Keratinocyte (primary cell): ENCODE results near the gene RTKN2. TPM values are rescaled to one million over a fixed set of nuclear protein-coding genes. Genes with fewer than 3 reads are reported as not detected.

ENCODE experiments used
- DNase-seq: peaks from one replicate; pipeline ENCODE4 v3.0.0-alpha.2; 2011; ENCODE audit warnings: low read depth, missing footprints, low spot score
- FAIRE-seq: peaks from 2 replicates; lab custom pipeline; 2011; peaks lifted over from hg19 to GRCh38; lab: Jason Lieb, UNC
- H2AFZ ChIP-seq: 2 replicates; pipeline ENCODE4 v1.6.0; 2012; ENCODE audit warnings: low read length, control low read depth, inconsistent platforms; ENCODE audit not compliant: control insufficient read depth
- H3K27ac ChIP-seq: 2 replicates; pipeline ENCODE4 v1.5.1; 2011; ENCODE audit warnings: low read length; ENCODE audit not compliant: control insufficient read depth, insufficient read depth
- H3K27me3 ChIP-seq: 3 replicates; pipeline ENCODE4 v1.6.0; 2011; ENCODE audit warnings: low read length; ENCODE audit not compliant: control insufficient read depth, insufficient read depth; ENCODE audit errors: extremely low read depth
- H3K36me3 ChIP-seq, 2 experiments: 2 replicates in 1 of 2; 3 replicates in 1 of 2; pipeline ENCODE4 v1.5.1; 2011; ENCODE audit warnings: low read length in 2 of 2, mild to moderate bottlenecking in 1 of 2; ENCODE audit not compliant: control insufficient read depth in 2 of 2, insufficient read depth in 2 of 2; ENCODE audit errors: extremely low read depth in 1 of 2
- H3K4me1 ChIP-seq: 3 replicates; pipeline ENCODE4 v1.5.1; 2011; ENCODE audit warnings: low read length; ENCODE audit not compliant: control insufficient read depth, insufficient read depth; ENCODE audit errors: extremely low read depth
- H3K4me2 ChIP-seq: 3 replicates; pipeline ENCODE4 v1.6.0; 2011; ENCODE audit warnings: low read depth, low read length; ENCODE audit not compliant: control insufficient read depth, insufficient read depth; ENCODE audit errors: extremely low read depth
- H3K4me3 ChIP-seq, 3 experiments: fragments of 200-600 bp in 1 of 3; sonication (generic) in 1 of 3; 2 replicates in 2 of 3; 3 replicates in 1 of 3; pipeline ENCODE4 v1.5.1; 2011 to 2016; ENCODE audit warnings: low read length in 3 of 3, mild to moderate bottlenecking in 3 of 3, control low read depth in 2 of 3, inconsistent platforms in 1 of 3, low read depth in 1 of 3, mixed read lengths in 1 of 3, mixed run types in 1 of 3, moderate library complexity in 1 of 3; ENCODE audit not compliant: control insufficient read depth in 2 of 3, insufficient read depth in 2 of 3; ENCODE audit errors: extremely low read depth in 1 of 3
- H3K79me2 ChIP-seq: 2 replicates; pipeline ENCODE4 v1.6.0; 2012; ENCODE audit warnings: low read length; ENCODE audit not compliant: control insufficient read depth, insufficient read depth
- H3K9ac ChIP-seq: 3 replicates; pipeline ENCODE4 v1.6.0; 2011; ENCODE audit warnings: low read length; ENCODE audit not compliant: control insufficient read depth, insufficient read depth; ENCODE audit errors: extremely low read depth
- H3K9me1 ChIP-seq: 3 replicates; pipeline ENCODE4 v1.6.0; 2011; ENCODE audit warnings: low read length; ENCODE audit not compliant: control insufficient read depth, insufficient read depth; ENCODE audit errors: extremely low read depth
- H3K9me3 ChIP-seq: 2 replicates; pipeline ENCODE4 v1.5.1; 2012; ENCODE audit warnings: low read depth, low read length; ENCODE audit not compliant: control insufficient read depth
- H4K20me1 ChIP-seq: 3 replicates; pipeline ENCODE4 v1.6.0; 2011; ENCODE audit warnings: low read length; ENCODE audit not compliant: control insufficient read depth, insufficient read depth; ENCODE audit errors: extremely low read depth
- CTCF ChIP-seq, 3 experiments: IDR thresholded peaks in 1 of 3; conservative IDR thresholded peaks in 1 of 3; optimal IDR thresholded peaks in 1 of 3; 2 replicates in 2 of 3; 3 replicates in 1 of 3; pipeline versions ENCODE3 to v1.5.1; 2011; ENCODE audit warnings: low read length in 3 of 3, mild to moderate bottlenecking in 3 of 3, moderate library complexity in 2 of 3, control low read depth in 1 of 3, inconsistent platforms in 1 of 3; ENCODE audit not compliant: insufficient read depth in 2 of 3; ENCODE audit errors: extremely low read depth in 1 of 3
- EZH2 ChIP-seq: IDR thresholded peaks from one replicate; pipeline ENCODE4 v1.6.1; 2012; ENCODE audit warnings: inconsistent platforms, mild to moderate bottlenecking, low read length, moderate library complexity
- dilution Hi-C: fragments of 300-500 bp; cut with MboI; formaldehyde crosslinking; loops from one replicate; pipeline ENCODE4 v1.7.0; 2020; ENCODE audit warnings: low sequenced_read_pairs; ENCODE audit not compliant: extremely low pct_ligation_motif_present
- polyA plus RNA-seq, 5 experiments: library from polyadenylated mRNA; depleted of rRNA in 3 of 5; stranded (reverse) in 3 of 5; stranded (forward) in 1 of 5; unstranded in 1 of 5; fragments of >200 nt; gene quantifications; 1 replicate in 1 of 5; 2 replicates in 3 of 5; 3 replicates in 1 of 5; pipeline versions ENCODE4 v1.2.1 to v1.2.3, GENCODE V29; 2011 to 2012; ENCODE audit warnings: missing spikeins in 2 of 5, low read depth in 1 of 5, low replicate concordance in 1 of 5

Gene RTKN2
- polyA plus RNA-seq, 1 donor (not counting 4 experiments of a cell fraction or from before 2014, with no cell fraction given) = 3.2 TPM

- TF ChIP-seq CTCF (optimal IDR thresholded peaks at IDR 0.05 in 1 of 3, IDR thresholded peaks at IDR 0.05 in 1 of 3, conservative IDR thresholded peaks at IDR 0.05 in 1 of 3; ENCODE audit: extremely low read depth in 1 of 3, insufficient read depth in 2 of 3, low read length in 3 of 3) = no peak
- no peak for TF ChIP-seq EZH2
- no peak overlapping the region for H2AFZ ChIP-seq
- H4K20me1 ChIP-seq = no peaks in the 10 kb centered on the region
- H3K36me3 ChIP-seq = no peaks in the 10 kb centered on the region
- H3K9ac ChIP-seq = no peak overlapping the region
- FAIRE-seq (no peak), DNase-seq (no peak)
- dilution Hi-C loops = no loop called here
- no peak overlapping the region for H3K4me3 ChIP-seq
- H3K9me1 ChIP-seq = no peaks in the 10 kb centered on the region
- H3K4me1 ChIP-seq = no peaks in the 10 kb centered on the region
- H3K4me2 ChIP-seq = no peak overlapping the region
- H3K27me3 ChIP-seq = no peaks in the 10 kb centered on the region
- no peak overlapping the region for H3K27ac ChIP-seq
- H3K79me2 ChIP-seq = no peaks in the 10 kb centered on the region
- H3K9me3 ChIP-seq = no peaks in the 10 kb centered on the region
Observed at GRCh38 chr10:62194924-62195674, 73.5 kb downstream of the RTKN2 start.

- no peak for TF ChIP-seq EZH2
- TF ChIP-seq CTCF (optimal IDR thresholded peaks at IDR 0.05 in 1 of 3, IDR thresholded peaks at IDR 0.05 in 1 of 3, conservative IDR thresholded peaks at IDR 0.05 in 1 of 3; ENCODE audit: extremely low read depth in 1 of 3, insufficient read depth in 2 of 3, low read length in 3 of 3) = no peak
- DNase-seq (no peak), FAIRE-seq (no peak)
- no peak overlapping the region for H3K27ac ChIP-seq
- no peaks in the 10 kb centered on the region for H3K27me3 ChIP-seq
- H3K4me2 ChIP-seq = no peak overlapping the region
- no peak overlapping the region for H3K4me3 ChIP-seq
- H3K9ac ChIP-seq = no peak overlapping the region
- H3K9me1 ChIP-seq = no peaks in the 10 kb centered on the region
- no peaks in the 10 kb centered on the region for H3K4me1 ChIP-seq
- dilution Hi-C loops = no loop called here
- H3K79me2 ChIP-seq = no peaks in the 10 kb centered on the region
- H3K36me3 ChIP-seq = no peaks in the 10 kb centered on the region
- H4K20me1 ChIP-seq = no peaks in the 10 kb centered on the region
- no peak overlapping the region for H2AFZ ChIP-seq
- H3K9me3 ChIP-seq = no peaks in the 10 kb centered on the region
Observed at GRCh38 chr10:62193479-62193878, 75.2 kb downstream of the RTKN2 start.
